SK-MEL-5 (cell line): ENCODE results near the gene DPYD. TPM values are rescaled to one million over a fixed set of nuclear protein-coding genes. Genes with fewer than 3 reads are reported as not detected.
A peak's percentile ranks its signal among the peaks of the same experiment; 100 is the strongest.

Source experiments
- DNase-seq: peaks from one replicate; pipeline ENCODE4 v3.0.0-alpha.2; 2016; ENCODE audit warnings: low read depth, low spot score
- in situ Hi-C: cut with HindIII; loops from 2 replicates; pipeline ENCODE4 v1.10.0; 2016; ENCODE audit warnings: low sequenced_read_pairs, high pct_unique_total_duplicates, low pct_unique_long_range_greater_than_20kb
- total RNA-seq: library from RNA; depleted of rRNA; stranded (reverse); fragments of >200 nt; shearing (Covaris generic); gene quantifications from 2 replicates; pipeline ENCODE4 v1.2.3, GENCODE V29; 2014

Gene DPYD
- total RNA-seq, 1 experiment from 2014 or later: not detected

DNA sequence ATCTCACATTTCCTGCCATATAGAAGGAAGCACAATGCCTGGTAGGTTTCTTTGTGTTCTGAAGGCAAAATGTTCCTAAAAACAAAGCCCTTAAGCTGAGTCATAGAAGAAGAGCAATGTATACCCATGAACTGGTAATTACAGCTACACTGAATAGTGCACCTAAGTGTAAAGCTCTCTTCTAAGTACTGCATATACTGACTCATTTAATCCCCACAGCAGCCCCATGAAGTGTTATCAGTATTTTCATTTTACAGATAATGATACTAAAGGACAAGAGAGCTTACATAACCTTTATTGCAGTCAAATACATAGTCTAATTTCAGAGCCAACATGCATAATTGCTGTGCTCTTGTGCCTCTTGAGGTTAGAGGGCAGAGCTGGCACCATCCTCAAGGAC is 239.9 kb downstream of the DPYD start:
- DNase-seq: no peak
- in situ Hi-C loops: no loop called here

DNA sequence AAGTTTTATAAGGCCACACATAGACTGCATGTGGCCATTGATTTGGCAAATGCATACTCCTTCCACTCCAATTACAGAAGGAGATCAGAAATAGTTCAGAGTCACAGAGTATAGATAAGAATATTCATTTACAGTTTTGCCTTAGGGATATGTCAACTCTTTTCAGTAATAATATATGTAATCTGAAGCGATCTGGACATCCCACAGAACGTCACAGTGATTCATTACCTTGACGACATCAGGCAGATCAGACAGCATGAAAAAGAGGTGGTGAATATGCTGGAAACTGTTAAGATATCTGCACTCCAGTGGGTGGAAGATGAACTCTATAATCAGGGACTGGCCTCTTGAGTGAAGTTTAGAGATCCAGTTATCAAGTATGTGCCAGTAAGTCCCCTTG is 240.4 kb downstream of the DPYD start:
- no peak for DNase-seq

DNA sequence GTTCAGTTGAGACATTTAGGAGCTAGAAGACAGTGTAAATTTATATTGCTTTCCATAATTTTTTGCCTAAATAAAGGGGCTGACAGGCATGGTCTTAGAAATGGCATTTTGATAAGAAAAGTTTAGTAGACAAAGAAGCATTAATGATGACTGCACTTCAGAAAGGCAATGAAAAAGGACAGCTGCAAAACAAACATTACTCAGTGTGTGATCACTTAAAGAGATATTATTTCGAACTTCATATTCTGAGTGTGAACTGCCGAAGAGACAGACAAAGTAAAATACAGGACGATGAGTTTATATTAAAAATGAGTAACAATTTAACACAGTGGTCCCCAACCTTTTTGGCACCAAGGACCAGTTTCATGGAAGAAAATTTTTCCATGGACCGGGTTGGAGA is 243.1 kb downstream of the DPYD start:
- no peak for DNase-seq
- in situ Hi-C loops: no loop called here

More for the DNA sequence above, 240.4 kb downstream of the DPYD start:
- in situ Hi-C loops: no loop called here

DNA sequence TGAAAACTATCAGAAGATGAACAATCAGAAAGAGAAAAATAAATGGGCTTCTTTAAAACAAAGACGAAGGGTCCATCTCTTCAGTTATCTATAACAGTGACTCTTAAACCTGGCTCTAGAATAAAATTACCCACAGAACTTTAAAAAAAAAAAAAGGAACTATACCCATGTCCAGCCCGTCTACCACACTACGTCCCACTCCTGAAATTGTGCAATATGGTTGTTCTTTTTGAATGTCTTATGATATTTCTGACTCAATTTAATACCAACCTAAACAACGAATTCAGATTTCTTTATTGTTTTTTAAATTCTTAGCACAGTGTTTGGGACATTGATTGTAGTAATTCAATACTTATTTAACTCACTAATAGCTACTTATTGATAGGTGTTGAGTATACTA is 246.3 kb downstream of the DPYD start:
- no peak for DNase-seq
- in situ Hi-C loops: no loop called here

DNA sequence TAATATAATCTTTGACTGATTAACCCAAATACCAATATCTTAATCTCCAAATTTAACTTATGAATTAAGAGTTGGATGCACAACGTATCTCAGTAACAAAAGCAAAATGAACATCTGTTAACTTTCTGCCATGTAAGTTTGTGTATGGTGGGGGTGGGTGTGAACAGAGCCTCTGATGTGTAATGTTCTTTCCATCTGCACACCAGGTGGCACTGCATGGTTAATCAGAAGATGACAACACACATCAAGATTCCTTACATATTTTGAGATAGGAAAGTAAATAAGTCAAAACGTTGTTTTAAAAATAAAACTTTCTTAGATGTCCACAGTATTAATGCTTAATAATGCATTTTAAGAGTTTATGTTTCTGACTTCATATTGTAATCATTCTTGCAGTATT is 251.9 kb downstream of the DPYD start:
- peak; percentile 3 for DNase-seq
- in situ Hi-C loops: no loop called here

DNA sequence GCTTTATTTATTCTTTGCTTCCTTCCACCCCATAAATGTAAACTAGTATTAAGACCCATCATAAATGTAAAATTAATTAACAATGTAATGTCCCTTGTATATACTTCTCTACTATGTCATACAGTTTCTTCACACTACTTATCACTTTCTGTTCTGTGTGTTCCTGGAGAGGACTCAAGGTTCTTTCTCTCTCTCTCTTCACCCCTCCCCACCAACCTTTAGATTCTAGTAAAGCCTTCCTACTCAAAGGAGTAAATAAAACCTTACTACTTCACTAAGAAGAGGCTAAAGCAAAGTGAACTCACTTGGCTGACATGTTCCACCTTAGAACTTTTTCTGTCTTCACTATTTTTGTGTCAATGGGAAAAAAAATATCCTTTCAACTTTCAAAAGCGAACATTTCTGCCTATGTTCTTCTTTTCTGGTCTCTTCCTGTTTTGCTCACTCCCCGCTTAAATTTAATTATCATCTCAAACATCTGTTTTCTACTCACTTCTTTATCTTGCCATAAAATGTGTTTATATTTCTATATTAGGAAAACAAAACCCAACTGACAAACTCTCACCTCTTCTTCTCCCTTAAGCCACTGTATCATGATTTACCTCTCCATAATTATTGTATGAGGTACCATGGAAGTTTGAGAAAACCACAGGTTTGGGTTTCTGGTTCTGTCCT is 260.3 kb downstream of the DPYD start:
- in situ Hi-C loops: no loop called here
- no peak for DNase-seq

DNA sequence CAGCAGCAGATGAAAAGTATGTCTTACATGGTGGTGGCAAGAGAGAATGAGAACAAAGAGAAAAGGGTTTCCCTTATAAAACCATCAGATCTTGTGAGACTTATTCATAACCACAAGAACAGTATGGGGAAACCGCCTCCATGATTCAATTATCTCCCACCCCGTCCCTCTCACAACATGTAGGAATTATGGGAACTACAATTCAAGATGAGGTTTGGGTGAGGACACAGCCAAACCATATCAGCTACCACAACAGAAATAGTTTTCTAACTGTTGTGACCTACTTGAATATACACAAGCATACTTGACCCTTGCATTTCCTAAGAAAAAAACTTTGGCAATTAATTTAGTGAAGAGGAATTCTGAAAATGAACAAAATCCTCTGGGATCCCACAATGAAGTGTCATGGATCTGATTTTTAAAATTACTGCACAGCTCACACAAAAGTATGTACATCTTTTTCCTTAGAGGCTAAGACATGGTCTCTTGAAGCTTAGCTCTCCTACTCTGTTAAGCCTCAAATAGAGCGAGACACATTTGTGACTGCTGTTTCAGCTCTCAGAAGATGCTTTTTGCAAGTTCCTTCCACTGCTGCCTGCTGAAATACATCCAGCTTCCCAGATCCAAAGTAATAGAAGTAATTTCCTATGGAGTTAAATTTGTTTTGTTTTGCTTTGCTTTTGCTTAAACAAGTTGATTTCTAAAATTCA is 265.8 kb downstream of the DPYD start:
- no peak for DNase-seq
- in situ Hi-C loops: no loop called here

DNA sequence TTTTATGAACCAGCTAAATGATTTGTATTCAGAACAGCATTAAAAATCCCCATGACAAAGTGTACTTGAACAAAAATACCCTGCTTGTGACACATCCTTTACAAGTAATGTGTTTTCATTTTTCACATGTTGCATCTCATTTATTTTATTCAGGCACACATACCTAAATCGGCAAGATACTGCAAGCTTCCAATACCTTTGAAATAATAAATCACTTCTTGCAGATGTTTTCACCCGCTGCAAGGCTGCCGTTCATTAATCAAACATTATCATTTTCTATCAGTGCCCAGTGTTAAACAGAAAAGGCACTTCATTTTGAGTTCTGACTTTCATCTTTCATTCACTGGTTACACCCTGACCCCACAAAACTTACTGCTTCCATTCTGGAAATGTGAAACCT is 269.6 kb downstream of the DPYD start:
- no peak for DNase-seq
- in situ Hi-C loops: no loop called here

DNA sequence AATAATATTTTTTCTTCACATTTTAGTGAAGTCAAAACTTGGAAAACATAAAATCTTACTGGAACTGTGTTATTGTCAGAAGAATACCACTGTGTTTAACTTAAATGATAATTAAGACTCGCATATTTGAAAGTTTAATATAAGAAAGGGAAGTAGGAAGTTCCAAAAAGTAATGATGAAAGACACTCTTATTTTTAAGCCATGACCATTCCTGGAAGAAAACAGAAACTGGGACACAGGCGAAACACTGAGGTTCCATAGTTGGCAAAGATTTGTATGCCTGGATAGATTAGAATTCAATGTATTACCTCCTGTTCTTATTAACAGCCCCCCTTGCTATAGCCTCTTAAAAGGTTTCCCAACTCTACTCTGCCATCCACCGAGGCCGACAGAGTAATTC is 271.2 kb downstream of the DPYD start:
- in situ Hi-C loops: no loop called here

DNA sequence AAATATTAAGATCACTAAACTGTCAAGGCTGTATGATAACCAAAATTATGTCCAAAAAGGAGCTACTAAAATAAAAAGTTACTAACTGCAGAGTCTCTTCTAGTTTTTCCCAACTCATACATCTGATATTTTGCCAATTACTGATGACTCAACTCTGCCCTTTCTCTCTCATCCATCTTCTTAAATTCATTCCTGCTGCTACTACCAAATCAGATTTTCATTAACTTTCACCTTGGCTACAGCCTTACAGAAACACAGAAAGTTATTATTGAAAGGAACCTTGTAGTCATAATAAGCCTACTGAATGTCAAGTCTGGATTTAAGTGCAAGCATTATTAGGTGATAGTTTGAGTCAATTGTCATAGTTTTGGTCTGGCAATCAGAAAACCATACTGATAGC is 273.1 kb downstream of the DPYD start:
- no peak for DNase-seq
- in situ Hi-C loops: no loop called here

More for the DNA sequence above, 271.2 kb downstream of the DPYD start:
- DNase-seq: no peak

DNA sequence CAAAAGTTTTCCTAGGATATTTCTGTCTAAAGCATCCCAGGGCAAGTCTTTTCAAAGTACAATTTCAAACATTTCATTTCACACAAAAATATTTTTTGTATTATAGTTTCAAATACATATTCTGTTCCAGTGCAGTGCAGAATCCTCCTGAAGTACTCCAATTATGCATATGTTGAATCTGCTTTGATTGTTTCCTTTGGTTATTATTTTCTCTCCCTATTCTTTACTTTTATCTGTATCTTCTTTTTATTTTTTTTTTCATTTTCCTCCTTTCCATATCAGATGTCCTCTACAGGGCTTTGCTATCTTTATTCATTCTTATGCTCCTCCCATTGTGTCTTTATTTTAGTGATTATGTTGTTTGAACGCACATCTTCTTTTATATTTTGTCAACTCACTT is 274.8 kb downstream of the DPYD start:
- DNase-seq: no peak
- in situ Hi-C loops: no loop called here

DNA sequence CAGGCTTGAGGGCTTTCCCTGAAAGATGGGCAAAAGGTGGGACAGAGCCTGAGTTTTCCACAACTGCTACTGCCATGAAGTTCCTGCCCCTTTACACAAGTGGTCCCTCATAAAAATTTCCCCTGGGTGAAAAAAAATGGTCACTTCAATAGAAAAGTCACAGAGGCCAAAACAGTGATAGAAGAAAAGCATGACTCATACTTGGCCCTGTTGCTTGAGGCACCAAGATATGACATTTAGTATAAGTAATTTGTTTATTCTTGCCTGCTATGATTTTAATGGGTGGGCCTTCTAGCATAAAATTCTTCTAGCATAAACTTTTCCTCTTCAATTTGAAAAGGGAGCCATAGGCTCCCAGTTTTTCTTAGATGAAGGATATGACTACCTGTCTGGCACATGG is 280.2 kb downstream of the DPYD start:
- no peak for DNase-seq
- in situ Hi-C loops: no loop called here

DNA sequence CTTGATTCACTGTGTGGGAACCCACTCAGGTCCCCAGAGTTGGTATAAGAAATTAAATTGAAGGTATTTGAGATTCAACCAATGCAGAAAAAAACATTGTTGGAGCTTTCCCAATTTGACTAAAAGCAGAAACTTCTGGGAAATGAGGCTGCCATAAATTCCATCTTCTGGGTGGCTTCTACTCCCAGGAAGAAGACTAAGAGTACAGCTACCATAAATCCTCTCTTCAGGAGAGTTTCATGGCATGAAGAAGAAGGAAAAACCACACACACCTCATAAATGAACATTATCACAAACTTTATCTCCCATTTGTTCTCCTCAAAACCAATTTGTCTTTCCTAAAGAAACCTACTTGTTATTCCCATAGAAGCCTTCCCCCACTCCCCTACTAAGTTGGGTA is 283.9 kb downstream of the DPYD start:
- in situ Hi-C loops: no loop called here
- no peak for DNase-seq

DNA sequence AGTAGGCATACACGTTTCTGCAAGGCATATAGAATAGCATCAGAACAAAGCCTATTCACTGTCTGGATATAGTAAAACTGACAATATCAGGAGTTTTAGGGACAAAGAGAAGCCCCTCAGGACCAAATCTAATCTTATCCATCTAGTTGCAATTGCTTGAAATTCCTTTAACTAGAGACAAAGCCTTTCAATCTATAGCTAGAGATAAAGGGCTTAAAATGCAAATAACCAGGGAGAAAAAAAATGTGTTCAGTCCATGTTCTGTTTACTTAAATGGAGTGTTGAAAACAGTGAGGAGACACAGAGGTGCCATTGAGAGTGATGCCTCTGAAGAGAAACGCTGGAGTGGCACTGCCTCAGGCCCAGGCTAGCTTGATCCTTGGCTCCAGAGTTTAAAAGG is 286.1 kb downstream of the DPYD start:
- in situ Hi-C loops: no loop called here
- no peak for DNase-seq

DNA sequence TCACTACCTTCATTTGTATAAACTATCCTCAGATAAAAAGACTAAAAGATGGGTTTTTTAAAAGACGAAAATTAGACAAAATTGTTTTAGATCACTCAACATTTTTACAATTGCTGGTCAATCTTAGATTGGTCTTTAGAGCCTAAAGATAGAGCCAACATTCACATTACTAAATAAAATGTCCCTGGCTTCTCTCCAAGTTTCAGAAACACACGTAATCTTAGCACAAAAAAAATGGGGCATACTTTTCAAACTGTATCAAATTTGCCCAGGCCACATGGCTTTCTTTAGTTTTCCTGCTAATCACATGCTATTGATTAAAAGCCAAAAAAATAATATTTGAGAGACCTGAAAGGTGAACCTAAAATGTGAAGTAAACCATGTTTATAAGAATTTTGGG is 288.1 kb downstream of the DPYD start:
- DNase-seq: no peak
- in situ Hi-C loops: no loop called here

DNA sequence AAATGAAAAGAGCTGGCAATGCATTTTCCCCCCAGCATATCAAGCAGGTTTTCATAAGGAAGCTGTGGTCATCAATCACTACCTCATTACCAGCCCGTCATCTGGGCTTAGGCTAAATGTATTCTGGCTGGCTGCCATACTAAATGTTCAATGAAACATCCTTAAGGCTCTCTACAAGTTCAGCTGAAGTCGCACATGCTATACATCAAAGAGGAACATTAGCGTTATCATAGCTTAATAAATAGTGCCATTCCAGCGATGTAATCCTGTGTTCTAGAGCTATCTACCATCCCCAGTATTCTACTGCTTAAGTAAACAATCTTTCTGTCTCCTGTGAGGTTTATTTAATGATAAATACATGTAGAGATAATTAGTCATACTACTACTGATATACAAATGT is 288.8 kb downstream of the DPYD start:
- in situ Hi-C loops: no loop called here
- DNase-seq: no peak

DNA sequence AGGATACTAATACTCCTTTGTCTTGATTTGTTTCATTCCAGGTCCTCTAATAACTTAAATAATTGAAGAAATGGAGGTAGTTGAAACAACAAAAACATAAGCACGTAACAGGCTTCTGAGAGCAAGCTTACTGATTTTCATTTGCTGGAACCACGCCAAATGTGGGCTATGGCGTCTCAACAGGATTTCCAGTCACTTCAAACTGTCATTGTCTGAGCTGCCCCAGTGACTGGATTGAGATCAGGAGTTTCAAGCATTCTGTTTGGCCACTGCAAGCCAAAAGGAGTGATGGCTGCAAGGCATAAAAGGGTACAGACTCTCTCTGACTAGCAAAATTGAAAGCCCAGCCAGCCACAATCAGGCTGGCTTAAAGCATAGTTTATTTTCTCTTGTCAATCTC is 289.9 kb downstream of the DPYD start:
- in situ Hi-C loops: no loop called here
- no peak for DNase-seq

DNA sequence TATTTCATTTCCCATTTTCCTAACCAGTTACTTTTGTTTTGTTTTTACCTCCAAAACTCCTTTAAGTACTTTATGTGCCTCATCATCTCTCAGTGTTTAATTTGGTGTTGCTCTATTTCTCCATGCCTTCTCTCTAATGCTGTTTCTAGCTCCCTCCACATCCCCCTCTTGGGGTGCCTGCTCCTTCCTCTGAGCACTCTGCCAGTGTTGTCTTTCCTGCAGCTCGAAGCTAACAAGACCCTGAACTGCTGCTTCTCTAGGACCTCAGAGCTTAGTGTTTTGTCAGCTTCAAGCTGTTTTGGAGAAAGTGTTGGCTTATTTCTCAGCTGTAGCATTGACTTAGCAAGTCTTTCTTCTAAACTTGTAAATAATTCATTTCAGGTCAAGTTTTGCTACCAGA is 290.6 kb downstream of the DPYD start:
- in situ Hi-C loops: no loop called here
- no peak for DNase-seq

DNA sequence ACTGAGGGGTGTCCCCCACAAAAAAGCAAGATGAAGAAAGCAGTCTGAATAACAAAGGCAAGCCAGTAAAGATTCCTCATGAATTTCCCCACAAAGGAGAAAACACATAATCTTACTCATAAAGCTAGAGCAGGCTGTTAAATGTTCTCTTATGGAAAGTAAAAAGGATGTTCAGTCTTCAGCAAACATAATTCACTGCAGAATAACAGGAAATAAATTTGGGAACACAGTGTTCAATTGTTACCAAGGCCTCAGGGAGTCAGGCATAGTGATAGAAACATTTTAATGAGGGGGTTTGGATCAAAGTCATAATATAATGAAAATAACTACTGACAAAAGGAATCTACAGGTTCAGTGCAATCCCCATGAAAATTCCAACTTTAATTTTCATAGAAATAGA is 297.6 kb downstream of the DPYD start:
- no peak for DNase-seq
- in situ Hi-C loops: no loop called here
